ENCODE results near the gene TOB1. TPM values are rescaled to one million over a fixed set of nuclear protein-coding genes. Genes with fewer than 3 reads are reported as not detected.

Gene TOB1
- total and polyA plus RNA-seq, 8 donors: 30.1 to 346 (median 80.0) TPM

- TF ChIP-seq CTCF (IDR thresholded peaks at IDR 0.05) (no peak), EP300 (IDR thresholded peaks at IDR 0.05) (no peak), POLR2A (IDR thresholded peaks at IDR 0.05) (no peak), POLR2AphosphoS5 (IDR thresholded peaks at IDR 0.05) (no peak)
- intact Hi-C loops (cut with DNase I; ENCODE audit: low total_unique reads): no loop called here
- H3K27me3 ChIP-seq: no peaks in the 10 kb centered on the region
- H3K36me3 ChIP-seq: no peaks in the 10 kb centered on the region
- DNase-seq: no peak
- WGBS, 5 donors: 71 to 79% (median 74%) methylated on average over 8 of the region's 8 CpGs
- no peaks in the 10 kb centered on the region for H3K9me3 ChIP-seq
- no peak overlapping the region for H3K4me3 ChIP-seq
- peak overlapping the region; percentile 83 to 97 (median 89) for H3K27ac ChIP-seq
- H3K4me1 ChIP-seq: peaks cover 57 to 87% (median 76%) of the 10 kb centered on the region in 4 donors
Observed at GRCh38 chr17:50908140-50908859, 42.1 kb upstream of the TOB1 start.

GRCh38 chr17:50906443-50906842 lies 40.3 kb upstream of the TOB1 start:
- Histone ChIP-seq H3K4me1 (peaks cover 64 to 93% (median 83%) of the 10 kb centered on the region in 4 donors), H3K9me3 (no peaks in the 10 kb centered on the region), H3K27me3 (no peaks in the 10 kb centered on the region), H3K4me3 (no peak overlapping the region), H3K27ac (peak overlapping the region; percentile 20 to 97 (median 96)), H3K36me3 (no peaks in the 10 kb centered on the region)
- intact Hi-C loops (cut with DNase I; ENCODE audit: low total_unique reads): no loop called here
- no peak for DNase-seq
- 79 to 91% (median 90%) methylated on average over 4 of the region's 4 CpGs for WGBS, 5 donors
- TF ChIP-seq POLR2A (IDR thresholded peaks at IDR 0.05) (no peak), CTCF (IDR thresholded peaks at IDR 0.05) (no peak), POLR2AphosphoS5 (IDR thresholded peaks at IDR 0.05) (no peak), EP300 (IDR thresholded peaks at IDR 0.05) (no peak)

- 20 to 67% (median 50%) methylated on average over 1 of the region's 1 CpG for WGBS, 5 donors
- no peak for TF ChIP-seq EP300 (IDR thresholded peaks at IDR 0.05)
- no peak for TF ChIP-seq POLR2A (IDR thresholded peaks at IDR 0.05)
- TF ChIP-seq POLR2AphosphoS5 (IDR thresholded peaks at IDR 0.05): peak in 2 of 3 donors; percentile 29 to 30
- TF ChIP-seq CTCF (IDR thresholded peaks at IDR 0.05): no peak
- H3K4me3 ChIP-seq: peak overlapping the region in 1 of 4 donors; percentile 5
- intact Hi-C loops (cut with DNase I; ENCODE audit: low total_unique reads): no loop called here
- H3K27me3 ChIP-seq: no peaks in the 10 kb centered on the region
- peak overlapping the region; percentile 96 to 97 (median 97) for H3K27ac ChIP-seq
- DNase-seq: peak; percentile 78 to 88
- peaks cover 64 to 83% (median 76%) of the 10 kb centered on the region in 4 donors for H3K4me1 ChIP-seq
- no peaks in the 10 kb centered on the region for H3K36me3 ChIP-seq
- no peaks in the 10 kb centered on the region for H3K9me3 ChIP-seq
Observed at GRCh38 chr17:50905460-50905803, 39.3 kb upstream of the TOB1 start.

GRCh38 chr17:50904518-50905459 lies 38.6 kb upstream of the TOB1 start:
- H3K27ac ChIP-seq: peak overlapping the region; percentile 96 to 97 (median 97)
- DNase-seq: peak; percentile 87 to 92
- peaks cover 64 to 77% (median 70%) of the 10 kb centered on the region in 4 donors for H3K4me1 ChIP-seq
- intact Hi-C loops (cut with DNase I; ENCODE audit: low total_unique reads): no loop called here
- H3K4me3 ChIP-seq: peak overlapping the region in 2 of 4 donors; percentile 5 to 6
- H3K36me3 ChIP-seq: no peaks in the 10 kb centered on the region
- TF ChIP-seq POLR2AphosphoS5 (IDR thresholded peaks at IDR 0.05) (peak; percentile 27 to 60 (median 52)), CTCF (IDR thresholded peaks at IDR 0.05) (peak in 1 of 7 experiments; percentile 11), POLR2A (IDR thresholded peaks at IDR 0.05) (no peak), EP300 (IDR thresholded peaks at IDR 0.05) (no peak)
- no peaks in the 10 kb centered on the region for H3K27me3 ChIP-seq
- no peaks in the 10 kb centered on the region for H3K9me3 ChIP-seq
- 17 to 42% (median 29%) methylated on average over 14 to 16 of the region's 16 CpGs for WGBS, 5 donors

Measured in stomach (tissue), 9 donors.